GM21390 (cell line): ENCODE results near the gene HOXB6.
A peak's percentile ranks its signal among the peaks of the same experiment; 100 is the strongest.

Experiments used
- ATAC-seq: cut with Tn5 transposase; IDR thresholded peaks from one replicate; pipeline ENCODE4 v1.9.1; 2021; ENCODE audit not compliant: unreplicated experiment

Gene HOXB6

DNA sequence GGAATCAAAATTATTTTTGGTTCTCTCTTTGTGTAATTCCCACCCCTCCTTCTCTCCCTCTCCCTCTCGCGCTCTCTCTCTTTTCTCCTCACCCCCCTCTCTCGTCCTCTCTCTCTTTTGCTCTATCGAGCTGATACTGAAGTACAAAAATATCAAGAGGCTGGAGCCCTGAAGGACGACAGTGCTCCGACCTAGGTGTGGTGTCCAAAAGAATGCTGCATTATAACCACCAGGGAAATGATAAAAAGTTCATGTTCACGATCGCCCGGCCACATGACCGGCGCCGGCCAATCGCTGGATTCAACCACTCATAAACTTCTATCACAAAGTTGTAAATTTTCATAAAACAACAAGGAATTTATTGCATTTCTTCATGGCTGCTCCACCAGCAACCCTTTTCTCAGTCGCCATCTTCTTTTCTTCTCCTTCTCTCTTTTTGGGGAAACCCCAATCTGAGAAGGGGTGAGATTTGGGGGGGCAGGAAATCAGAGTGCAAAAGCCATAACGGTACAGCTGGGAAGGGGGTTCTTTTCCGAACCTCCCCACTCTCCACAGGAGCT lies at the start of gene HOXB6:
TSS of gene HOXB6 (minus strand) at position 217 of the 560 bp plus-strand sequence. CDS start 6,836 bp downstream, outside the sequence.
- no peak for ATAC-seq

DNA sequence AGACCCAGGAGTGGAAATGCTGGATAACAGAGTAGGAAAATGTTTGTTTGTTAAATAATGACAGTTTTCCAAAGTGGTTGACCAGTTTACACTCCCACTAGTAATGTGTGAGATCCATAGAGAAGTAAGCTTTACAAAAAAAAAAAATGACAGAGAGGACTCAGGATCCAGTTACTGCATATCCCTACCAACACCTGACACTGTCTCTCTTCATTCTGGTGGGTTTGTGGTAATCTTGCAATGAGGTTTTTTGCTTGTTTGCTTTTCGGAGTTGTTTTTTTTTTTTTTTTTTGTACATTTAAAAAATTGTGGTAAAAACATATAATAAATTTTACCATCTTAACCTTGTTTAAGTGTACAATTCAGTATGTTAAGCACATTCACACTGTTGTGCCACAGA lies 45.0 kb upstream of the HOXB6 start:
- ATAC-seq, result no peak

DNA sequence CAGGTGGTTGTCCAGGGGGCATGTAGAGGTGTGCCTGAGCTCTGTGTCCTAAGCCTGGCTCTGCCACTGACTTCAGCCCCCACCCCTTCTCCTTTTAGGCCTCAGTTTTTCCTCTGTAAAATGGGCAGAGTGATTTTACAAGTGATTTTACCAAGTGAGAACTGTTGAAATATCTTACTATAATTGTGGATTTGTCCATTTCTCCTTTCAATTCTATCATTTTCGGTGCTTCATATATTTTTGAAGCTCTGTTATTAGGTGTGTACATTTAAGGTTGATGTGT lies 43.1 kb upstream of the HOXB6 start:
- ATAC-seq, result no peak

DNA sequence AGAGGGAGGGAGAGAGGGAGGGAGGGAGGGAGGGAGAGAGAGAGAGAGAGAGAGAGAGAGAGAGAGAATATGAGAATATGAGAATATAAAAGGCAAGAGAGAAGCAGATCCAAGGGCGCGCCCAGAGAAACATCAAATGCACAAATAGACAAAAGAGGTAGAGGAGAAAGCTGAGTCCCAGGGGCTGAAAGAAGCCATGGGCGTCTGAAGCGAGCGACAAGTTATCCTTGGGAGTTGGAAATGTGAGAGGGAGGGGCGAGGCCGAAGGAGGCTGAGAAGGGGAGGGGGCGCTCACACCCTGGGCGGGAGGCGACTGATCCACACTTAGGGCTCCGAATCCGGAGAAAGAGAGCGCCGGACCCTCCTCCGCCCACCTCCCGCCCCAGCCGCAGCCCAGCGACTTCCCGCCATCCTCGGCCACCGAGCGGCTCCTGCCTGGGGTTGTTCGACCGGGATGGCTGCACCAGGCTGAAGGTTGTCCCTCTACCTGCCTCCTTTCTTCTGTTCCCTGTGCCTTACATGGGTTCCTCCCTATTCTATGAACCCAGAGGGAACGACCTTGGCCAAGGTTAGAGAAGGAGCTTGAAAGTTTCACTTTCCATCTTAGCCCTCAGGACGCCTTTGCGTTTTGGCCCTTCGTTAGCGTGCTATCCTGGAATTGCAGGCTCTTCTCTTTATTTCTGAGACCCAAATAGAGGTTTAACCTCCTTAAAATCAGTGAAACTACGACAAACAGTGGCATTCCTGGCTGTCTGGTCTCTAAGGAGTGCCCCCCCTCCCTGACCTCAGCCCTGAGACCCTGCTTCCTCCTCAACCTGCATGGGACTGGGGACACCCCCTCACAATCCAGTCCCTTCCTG lies 42.5 kb upstream of the HOXB6 start:
- ATAC-seq, result no peak

DNA sequence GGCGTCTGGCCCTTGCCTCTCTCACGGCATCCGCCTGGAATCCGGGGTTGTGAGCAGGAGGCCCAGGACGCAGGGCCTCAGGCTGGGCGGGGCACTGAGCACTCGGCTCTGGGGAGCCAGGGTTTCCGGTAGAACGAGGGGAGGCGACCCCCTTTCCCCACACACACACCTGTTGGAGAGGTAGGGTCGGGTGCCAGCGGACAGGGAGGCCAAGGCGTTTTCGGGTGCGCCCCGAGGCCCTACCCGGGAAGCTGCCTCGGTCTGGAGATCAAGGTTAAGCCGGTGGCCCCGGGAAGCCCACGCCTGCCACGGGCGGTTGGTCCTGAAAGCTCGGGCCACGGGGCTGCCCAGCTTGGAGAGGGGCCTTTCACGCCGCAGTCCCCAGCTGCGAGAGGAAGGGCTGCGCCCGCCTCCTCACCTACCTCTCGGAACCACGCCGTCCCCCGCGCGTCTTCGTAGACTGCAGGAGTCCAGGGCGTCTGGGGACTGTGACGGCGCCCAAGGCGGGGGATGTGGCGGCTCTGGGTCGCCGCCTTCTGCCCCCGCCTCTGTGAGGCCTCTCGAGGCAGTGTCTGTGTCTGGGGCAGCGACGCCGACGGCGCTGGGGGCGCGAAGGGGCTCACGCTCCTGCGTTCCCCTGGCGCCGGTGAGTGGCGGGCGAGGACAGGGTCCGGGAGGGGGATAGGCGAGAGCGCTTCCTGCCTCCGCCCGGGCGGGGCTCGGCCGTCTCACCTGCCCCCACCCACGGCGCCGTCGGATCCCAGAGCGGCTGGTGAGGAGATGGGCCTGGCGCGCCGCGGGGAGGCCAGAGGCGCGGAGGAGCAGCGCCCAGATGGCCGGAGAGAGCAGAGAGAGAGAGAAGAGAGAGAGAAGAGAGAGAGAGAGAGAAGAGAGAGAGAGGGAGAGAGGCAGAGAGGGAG lies 41.7 kb upstream of the HOXB6 start:
- no peak for ATAC-seq

DNA sequence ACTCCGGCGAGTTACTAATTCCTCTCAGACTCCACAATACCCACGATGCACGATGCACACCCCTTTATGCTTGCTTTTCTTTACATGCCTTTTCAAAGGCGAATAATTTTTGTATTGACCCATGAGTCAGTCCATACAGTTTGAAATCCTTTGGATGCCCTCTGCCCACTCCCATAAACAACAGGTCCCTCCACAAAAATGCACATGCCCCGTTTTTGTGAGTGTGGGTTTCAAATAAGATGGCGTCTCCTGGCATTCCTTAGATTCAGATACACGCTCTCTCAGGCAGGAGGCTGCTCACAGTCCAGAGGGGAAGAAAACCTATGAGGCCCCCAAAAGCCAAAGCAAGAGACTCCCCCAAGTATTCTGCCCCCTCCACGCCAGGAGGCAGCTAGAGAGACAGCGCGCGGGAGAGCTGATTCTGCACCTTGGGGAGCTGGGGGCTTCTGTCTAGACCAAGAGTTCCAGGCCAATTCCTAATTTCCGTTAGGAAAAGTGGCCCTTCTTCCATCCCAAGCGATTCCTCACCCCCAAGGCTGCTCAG lies 40.9 kb upstream of the HOXB6 start:
- ATAC-seq, result no peak

DNA sequence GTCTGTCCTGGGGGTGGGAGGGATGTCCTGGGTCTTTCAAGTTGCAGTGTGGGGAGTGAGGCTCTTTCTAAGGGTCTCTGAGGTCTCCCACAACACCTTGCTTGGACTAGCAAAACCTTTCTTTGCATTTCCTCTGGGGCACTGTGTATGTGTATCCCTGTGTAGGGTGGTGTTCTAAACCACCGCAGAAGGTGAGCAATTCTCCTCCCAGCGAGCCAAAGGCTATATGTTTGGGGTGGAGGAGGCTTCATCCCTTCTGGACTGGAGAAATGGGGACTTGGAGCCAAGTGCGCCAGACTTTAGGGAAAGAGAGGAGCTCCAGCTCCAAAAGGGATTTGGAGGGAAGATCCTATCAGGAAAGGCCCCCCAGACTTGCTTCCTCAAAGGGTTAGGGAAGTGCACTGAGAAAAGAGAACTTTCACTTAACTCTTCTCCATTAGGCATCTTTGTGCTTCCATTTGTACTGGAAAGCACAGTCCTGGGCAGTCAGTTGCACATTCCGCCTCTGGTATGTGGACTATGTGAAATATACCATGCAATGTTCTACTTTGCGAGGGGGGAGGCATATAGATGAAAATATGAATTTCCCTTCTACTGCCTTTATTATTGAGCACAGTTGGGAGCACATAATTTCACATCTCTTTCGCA lies 40.2 kb upstream of the HOXB6 start:
- no peak for ATAC-seq

DNA sequence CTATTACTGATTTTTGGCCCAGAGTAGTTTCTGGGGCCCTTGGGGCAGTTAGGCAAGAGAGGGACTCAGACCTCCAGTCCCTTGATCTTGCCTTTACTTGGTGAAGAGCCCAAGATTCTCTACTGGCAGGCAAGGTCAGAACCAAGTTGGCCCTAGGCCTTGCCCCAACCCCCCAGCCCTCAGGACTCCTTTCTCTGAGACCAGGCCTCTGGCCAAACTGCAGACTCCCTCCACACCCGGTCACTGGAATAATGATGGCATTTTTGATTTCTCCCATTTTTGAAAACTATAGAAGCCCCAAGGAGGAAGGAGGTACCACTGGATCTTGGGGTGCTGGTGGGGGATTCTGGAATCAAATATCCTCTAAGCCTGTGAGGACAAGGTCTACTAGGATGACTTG lies 39.4 kb upstream of the HOXB6 start:
- ATAC-seq, result no peak

DNA sequence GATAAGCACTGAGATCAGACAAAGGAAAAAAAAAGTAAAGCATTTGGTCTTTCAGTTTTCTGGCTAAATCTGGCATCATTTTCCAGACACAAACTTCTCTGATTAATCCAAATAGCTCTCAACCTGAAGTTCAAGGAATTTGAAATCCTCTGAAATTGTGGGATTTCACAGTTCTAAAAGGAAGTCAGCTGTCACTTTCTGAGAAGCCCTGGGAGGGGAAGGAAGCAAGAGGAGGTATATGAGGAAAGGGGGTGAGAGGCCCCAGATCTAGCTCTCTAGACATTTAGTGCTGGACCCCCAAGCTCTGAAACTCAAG lies 38.9 kb upstream of the HOXB6 start:
- no peak for ATAC-seq

DNA sequence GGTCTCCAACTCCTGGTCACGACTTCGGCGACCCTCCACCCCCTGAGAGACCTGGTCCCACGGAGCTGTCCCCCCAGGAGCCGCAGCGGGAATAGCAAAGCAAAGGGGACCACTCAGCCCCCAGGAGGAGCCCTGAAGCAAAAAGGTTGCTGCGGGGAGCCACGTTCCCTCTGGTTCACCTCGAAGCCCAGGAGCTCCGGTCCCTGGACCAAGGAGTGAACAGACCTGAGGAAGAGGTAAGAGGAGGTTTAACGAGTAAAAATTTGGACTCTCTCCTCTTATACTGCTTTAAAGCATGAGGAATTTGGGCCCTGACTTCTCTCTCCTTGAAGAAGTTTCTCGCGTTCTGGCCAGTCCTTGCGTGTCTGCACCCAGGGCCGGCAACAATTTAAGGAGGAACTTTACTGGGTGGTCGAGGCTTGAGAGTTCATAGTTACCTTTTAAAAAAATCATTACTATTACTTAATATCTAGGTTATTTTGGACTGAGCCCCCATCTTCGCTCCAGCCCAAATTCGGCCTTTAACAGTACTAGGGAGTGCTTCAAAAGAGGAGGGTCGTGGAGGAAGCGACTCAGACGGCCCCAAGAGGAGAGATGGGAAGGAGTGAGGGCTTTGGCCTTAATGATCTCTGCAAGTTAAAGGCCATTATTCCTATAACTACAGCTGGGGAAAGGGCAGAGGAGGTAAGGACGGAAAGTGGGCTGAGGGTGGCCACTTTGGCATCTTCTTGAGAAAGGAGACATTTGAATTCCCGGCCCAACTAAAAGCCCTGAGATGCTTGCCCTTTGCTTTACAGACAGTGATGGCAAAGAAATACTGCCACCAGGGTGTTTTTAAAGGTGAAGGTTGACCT lies 38.3 kb upstream of the HOXB6 start:
- no peak for ATAC-seq

DNA sequence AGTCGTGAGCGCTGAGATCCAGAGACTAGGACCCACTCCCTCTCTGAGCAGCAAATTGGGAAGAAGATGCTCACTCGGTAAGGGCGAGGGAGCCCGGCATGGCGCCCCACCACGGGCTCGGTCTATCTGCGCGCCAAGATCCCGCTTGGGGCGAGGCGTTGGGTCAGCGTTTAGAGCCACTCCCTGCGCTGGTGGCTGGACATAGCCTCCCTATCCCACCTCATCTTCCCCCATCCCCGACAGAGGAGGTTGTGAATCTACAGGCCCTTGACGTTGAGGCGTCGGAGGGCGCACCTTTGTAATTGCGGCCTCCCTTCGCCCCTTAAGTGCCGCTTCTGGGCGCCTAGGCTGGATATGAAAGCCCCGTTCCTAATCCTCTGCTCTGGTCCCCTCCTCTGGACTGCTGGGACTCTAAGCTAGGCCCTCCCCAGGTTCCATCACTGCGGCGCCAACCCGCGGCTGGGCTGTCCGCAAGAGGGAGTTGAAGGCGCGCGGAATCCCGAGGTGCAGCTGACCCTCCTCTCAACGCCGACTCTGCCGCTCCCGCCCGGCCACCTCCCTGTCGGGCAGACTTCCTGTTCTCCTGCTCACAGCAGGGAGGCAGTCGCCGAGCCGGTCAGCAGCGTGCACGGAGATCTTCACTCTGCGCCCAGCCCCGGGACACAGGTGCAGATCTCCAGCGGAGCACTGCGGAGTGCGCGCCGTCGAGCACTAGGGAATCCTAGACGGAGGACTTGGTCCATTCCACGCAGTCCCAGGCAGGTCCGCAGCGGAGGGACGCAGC lies 37.5 kb upstream of the HOXB6 start:
- no peak for ATAC-seq

DNA sequence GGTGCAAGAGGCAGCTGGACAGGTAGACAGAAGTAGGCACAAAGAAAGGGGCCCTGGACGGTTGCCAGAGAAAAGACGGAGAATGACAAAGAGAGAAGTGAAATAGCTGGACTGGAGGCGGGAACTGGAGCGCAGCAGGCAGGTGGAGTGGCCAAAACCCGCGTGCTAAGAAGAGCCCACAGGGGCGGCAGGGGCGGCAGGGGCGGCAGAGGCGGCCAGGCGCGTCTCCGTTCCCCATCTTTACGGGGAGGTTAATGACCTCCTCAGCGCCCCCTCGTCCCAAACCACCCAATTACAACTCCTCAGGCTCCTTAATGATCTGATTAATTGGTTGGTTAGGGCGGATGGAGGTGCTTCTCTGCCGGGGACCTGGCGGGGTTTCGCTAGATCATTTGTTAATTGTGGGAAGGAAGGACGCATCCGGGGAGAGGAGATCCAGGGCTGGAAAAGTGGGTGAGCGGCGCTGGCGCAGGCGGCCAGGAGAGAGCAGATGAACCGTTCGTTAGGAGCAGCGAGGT lies 36.8 kb upstream of the HOXB6 start:
- ATAC-seq, result no peak

DNA sequence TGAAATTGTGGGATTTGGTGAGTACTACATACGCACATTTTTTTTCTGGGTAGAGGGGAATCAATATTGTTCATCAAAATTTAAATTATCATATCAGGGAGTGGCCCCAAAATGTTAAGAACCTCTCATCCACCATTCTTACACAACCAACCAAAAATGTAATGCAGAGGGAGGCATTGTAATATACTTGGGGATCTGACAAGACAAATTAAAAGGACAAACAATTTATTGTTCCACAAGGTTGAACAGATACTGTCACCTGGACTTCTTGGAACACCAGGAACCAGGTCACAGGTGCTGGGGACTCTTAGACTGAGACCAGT lies 36.0 kb upstream of the HOXB6 start:
- no peak for ATAC-seq

DNA sequence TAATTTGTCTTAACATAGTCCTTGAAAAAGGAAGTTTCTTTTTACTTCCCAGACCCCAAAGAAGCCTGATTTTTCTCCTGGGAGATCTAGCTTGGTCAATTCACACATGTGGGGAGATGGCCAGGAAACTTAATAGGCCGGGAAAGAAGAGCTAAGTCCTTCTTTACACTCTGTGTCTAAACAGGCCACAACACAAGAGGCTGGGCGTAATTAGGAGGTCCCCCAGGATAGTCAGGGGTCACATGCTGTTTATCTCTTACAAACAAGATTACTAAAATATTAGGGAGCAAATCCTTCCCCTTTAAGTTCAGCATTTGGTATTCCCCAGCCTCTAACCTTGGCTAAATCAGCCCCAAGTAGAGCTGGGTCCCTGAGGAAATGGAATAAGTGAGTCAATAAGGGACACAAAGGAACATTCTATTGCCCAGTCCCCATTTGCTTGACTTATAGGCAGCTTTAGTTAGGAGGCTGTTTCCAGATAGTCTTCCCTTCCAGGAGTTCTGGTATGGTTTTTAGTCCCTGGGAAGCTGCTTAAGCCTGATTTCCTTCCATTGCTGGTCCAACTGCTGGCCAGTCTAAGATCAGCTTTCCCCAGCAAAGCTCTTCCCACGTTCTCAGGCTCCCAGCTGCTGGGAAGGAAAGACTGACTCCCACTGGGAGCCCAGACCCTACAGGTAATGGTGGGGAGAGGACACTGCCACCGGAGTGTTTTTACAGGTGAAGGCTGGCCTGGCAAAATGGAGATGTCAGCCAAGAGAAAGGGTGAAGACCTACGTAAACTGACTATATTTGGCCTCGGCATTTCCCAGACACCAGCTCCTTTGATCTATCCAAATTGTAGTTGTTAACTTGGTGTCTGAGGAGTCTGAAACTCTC lies 35.4 kb upstream of the HOXB6 start:
- ATAC-seq, result no peak

DNA sequence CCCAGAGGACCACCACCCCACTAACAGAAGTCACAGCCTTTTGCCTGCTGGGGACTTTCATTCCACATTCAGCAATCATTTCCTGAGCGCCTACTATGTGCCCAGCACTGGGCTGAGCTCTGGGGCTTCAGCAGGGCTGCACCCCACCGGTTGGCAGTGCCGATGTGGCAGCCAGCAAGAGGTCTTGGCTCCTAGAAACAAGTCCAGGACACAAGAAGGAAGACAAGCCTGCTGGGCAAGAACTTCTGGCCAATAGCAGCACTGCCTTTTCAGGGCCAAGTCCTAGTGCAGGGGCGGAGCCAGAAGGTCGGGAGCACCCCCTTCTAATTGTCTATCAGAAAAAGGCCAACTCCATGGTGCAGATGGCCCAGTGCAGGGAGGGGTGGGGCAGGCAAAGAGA lies 34.4 kb upstream of the HOXB6 start:
- no peak for ATAC-seq

DNA sequence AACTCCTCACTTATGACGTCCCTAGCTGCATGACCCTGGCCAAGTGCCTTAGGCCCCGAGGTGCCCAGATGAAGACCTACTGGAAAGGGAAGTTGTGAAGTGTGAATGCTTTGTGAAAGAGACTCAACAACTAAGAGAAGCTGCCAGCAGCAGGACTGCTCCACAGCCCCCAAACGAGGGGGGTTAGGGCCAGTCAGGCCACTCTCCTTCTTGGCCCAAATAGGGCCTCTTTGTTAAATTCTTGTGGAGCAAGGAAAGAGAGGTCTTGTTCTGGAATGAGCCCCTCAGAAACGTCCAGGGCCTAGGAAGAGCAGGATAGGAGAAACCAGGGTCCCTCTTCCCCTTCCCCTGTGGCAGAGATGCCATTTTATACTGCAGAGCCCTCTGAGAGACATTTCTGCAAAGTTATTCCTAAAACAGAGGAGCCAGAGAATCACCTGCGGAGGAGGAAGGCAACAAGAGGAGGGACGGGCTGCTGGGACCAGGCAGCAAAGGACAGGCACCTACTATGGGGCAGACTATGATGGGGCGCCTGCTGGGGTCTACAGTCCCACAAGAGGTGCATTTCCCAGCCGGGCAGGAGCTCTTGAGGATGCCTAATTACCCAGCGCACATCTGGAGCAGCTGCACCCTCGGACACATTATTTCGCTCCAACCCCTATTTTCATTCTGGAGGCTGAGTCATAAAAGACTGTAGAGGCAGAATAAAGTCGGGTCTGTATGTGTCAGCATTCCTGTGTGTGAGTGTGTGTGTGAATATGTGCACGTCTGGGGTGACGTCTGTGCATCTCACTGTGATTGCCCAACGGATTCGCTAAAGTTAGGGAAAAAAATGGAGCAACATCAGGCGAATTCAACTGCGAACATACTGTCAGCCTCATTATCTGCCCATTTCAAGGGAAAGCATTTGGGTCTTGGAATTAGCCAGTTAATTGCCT lies 32.8 kb upstream of the HOXB6 start:
- no peak for ATAC-seq

DNA sequence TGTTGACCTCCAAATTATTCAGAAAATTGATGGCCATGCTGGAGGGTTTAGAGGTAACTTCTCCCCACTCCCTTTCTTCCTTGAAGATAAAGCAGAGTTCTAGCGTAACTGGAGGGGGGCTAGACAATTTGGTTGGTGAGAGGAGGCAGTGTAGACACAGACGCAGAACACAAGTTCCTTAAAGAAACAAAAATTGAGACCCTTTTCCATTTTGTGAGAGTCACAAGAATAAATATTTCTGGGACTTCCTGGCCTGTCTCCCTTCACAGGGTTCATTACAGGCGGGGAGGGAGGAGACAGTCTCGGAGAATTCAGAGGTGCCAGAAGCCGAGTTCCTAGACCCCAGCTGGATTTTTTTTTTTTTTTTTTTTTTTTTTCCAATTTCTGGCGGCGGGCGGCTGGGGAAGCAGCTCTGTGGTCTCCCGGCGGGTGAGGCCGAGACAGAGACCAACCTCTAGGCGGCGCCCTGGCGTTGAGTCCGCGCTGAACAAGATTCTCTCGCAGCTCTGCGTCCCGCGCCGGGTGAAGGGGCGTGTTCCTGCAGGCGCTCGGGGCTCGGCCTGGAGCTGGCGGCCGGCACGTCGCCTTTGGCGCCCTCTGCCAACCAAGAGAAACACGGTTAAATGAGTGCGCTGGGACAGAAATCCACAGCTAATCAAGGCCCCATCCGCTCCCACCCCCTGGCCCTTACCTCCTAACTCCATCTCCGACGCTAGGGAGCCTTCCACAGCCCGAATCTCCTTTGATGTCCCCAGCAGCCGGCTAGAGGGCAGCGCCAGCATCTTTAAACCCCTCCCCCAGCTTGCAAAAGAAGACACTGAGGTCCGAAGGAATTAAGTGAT lies 31.6 kb upstream of the HOXB6 start:
- ATAC-seq, result peak; percentile 60
